Mucosa of rectum (tissue), 2 donors: ENCODE measurements around the gene SLC12A6.
A peak's percentile ranks its signal among the peaks of the same experiment; 100 is the strongest.

Experiments used
- H3K27ac ChIP-seq, 2 donors: one replicate each; pipeline ENCODE4 v1.7.0; 2013; ENCODE audit warnings: inconsistent platforms in 2 of 2, low read depth in 2 of 2, low read length in 2 of 2
- H3K27me3 ChIP-seq, 2 donors: one replicate each; pipeline ENCODE4 v1.7.0; 2013; ENCODE audit warnings: low read length in 2 of 2; ENCODE audit not compliant: control insufficient read depth in 2 of 2, insufficient read depth in 2 of 2
- H3K36me3 ChIP-seq, 2 donors: one replicate each; pipeline ENCODE4 v1.7.0; 2013; ENCODE audit warnings: low read length in 2 of 2; ENCODE audit not compliant: control insufficient read depth in 2 of 2, insufficient read depth in 2 of 2
- H3K4me1 ChIP-seq, 2 donors: one replicate each; pipeline ENCODE4 v1.7.0; 2013; ENCODE audit warnings: low read length in 2 of 2, mild to moderate bottlenecking in 1 of 2; ENCODE audit not compliant: control insufficient read depth in 2 of 2, insufficient read depth in 2 of 2
- H3K4me3 ChIP-seq, 2 donors: one replicate each; pipeline ENCODE4 v1.7.0; 2013; ENCODE audit warnings: low read length in 2 of 2
- H3K9ac ChIP-seq, 2 donors: one replicate each; pipeline ENCODE4 v1.7.0; 2013; ENCODE audit warnings: low read length in 2 of 2, low read depth in 1 of 2, mild to moderate bottlenecking in 1 of 2
- H3K9me3 ChIP-seq, 2 donors: one replicate each; pipeline ENCODE4 v1.7.0; 2013; ENCODE audit warnings: low read length in 2 of 2; ENCODE audit not compliant: control insufficient read depth in 2 of 2
- donor health status: healthy.
- donor health status: Normal muscosa, but diverticular disease.

Gene SLC12A6

DNA sequence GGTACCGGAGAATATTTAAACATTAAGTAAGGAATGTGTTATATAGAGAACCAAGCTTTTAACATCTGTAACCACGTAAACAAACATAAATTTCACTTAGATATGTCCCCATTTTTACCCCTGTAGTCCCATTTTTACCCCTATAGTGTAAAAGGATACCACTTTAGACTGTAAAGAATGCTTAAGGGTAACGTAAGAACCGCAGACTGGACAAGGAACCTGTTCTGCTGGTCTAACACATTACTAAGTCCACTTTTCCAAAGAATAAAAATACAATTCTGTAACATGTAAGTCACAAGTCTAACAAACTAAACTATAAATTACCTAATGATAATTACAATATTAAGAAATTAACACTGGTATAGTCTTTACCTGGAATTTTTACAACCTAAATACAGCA is 2.9 kb downstream of the SLC12A6 start:
- H3K36me3 ChIP-seq: peaks cover 0 to 4% of the 10 kb centered on the region in 2 donors
- peak overlapping the region in 1 of 2 donors; percentile 56 for H3K27ac ChIP-seq
- peaks cover 5 to 6% of the 10 kb centered on the region in 2 donors for H3K4me1 ChIP-seq
- peak overlapping the region in 1 of 2 donors; percentile 81 for H3K4me3 ChIP-seq
- H3K27me3 ChIP-seq: no peaks in the 10 kb centered on the region
- no peak overlapping the region for H3K9ac ChIP-seq
- no peaks in the 10 kb centered on the region for H3K9me3 ChIP-seq

DNA sequence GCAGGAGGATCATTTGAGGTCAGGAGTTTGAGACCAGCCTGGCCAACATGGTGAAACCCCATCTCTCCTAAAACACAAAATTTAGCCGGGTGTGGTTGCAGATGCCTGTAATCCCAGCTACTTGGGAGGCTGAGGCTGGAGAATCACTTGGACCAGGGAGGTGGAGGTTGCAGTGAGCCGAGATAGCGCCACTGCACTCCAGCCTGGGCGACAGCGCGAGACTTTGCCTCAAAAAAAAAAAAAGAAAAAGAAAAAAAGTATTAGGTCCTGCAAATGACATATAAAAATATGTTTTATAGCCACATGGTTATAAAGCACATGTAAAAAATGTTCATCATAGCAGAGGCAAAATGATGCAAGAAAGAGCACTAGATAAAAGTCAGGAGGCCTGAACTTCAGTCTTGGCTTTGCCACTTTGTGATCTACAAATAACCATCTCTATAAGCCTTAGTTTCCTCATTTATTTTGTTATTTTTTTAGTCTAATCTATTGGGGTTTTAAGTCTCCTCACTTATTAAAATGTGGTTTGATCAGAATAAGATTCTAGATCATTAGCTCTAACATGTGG is 4.9 kb downstream of the SLC12A6 start:
- no peaks in the 10 kb centered on the region for H3K36me3 ChIP-seq
- peaks cover 5 to 6% of the 10 kb centered on the region in 2 donors for H3K4me1 ChIP-seq
- H3K27me3 ChIP-seq: no peaks in the 10 kb centered on the region
- H3K27ac ChIP-seq: no peak overlapping the region
- no peaks in the 10 kb centered on the region for H3K9me3 ChIP-seq
- H3K4me3 ChIP-seq: no peak overlapping the region
- no peak overlapping the region for H3K9ac ChIP-seq

DNA sequence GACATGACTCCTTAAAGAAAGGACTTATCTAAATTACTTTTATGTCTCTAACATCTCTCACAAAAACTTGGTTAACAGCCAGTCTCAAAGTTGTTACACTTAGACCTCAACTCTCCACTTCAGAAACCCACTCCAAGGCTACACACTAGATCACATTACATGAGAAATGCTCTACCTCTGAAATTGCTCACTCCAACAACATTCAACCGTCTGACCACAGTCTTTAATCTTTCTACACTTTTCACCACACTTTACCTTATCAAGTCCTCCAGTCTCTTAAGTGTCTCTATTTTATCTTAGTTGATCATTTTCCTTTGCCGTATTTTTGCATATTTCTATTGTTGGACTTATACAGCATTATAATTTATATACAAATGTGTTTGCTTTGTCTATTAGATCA is 5.8 kb downstream of the SLC12A6 start:
- peaks cover 0 to 1% of the 10 kb centered on the region in 2 donors for H3K4me1 ChIP-seq

DNA sequence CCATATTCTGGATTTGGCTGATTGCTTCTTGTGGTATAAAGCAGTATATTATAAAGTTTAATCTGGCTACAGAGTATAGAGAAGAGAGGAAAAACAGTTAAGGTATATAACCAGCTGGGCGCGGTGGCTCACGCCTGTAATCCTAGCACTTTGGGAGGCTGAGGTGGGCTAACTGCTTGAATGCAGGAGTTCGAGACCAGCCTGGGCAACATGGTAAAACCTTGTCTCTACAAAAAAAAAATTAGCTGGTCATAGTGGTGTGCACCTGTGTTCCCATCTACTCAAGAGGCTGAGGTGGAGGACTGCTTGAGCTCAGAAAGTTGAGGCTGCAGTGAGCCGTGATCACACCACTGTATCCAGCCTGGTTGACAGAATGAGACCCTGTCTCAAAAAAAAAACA is 7.3 kb downstream of the SLC12A6 start:
- no peaks in the 10 kb centered on the region for H3K36me3 ChIP-seq
- no peak overlapping the region for H3K27ac ChIP-seq
- H3K4me1 ChIP-seq: no peaks in the 10 kb centered on the region
- no peaks in the 10 kb centered on the region for H3K27me3 ChIP-seq
- H3K4me3 ChIP-seq: no peak overlapping the region
- H3K9ac ChIP-seq: no peak overlapping the region
- no peaks in the 10 kb centered on the region for H3K9me3 ChIP-seq

More for the DNA sequence above, 5.8 kb downstream of the SLC12A6 start:
- Histone ChIP-seq H3K27ac (no peak overlapping the region), H3K36me3 (no peaks in the 10 kb centered on the region), H3K9ac (no peak overlapping the region), H3K9me3 (no peaks in the 10 kb centered on the region), H3K4me3 (no peak overlapping the region), H3K27me3 (no peaks in the 10 kb centered on the region)

DNA sequence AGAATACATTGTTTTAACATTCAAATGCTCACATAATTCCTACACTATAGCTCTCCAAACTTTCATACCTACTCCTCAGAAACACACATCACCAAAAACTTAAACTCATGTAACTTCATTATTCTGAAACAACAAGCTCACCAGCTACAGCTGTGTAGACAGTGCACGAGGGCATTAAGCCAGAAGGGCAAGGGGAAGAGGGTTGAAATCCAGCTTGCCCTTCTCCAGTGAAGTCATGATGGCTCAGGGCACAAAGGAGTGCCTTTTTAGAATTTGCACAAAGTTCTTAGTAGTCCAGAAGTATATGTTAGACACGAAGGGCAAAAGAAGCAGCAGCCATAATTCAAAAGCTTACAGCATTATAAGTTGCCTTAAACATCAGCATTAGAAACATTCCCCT is 8.6 kb downstream of the SLC12A6 start:
- Histone ChIP-seq H3K9me3 (no peaks in the 10 kb centered on the region), H3K27me3 (no peaks in the 10 kb centered on the region), H3K4me3 (no peak overlapping the region), H3K9ac (no peak overlapping the region), H3K4me1 (no peaks in the 10 kb centered on the region), H3K27ac (peak overlapping the region in 1 of 2 donors; percentile 52), H3K36me3 (no peaks in the 10 kb centered on the region)

DNA sequence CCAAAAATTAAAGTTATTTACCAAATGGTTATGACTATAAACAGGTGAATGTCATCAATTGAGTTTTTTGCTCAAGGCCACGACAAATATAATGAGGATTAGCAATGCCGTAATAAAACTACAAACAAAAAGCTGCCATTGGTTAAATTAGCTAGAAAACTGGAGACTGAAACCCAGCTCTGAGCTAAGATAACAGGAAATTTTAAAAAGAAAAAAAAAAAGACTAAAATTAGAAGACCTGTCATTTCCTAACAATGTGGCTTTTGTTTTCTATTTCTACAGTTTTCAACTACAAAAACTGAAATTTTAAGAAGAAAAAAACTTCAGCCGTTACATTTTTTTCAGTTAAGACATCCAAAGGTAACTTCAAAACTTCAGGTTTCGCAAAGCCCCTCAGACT is 9.7 kb downstream of the SLC12A6 start:
- Histone ChIP-seq H3K27ac (peak overlapping the region in 1 of 2 donors; percentile 37), H3K27me3 (no peaks in the 10 kb centered on the region), H3K4me3 (peak overlapping the region in 1 of 2 donors; percentile 1), H3K36me3 (no peaks in the 10 kb centered on the region), H3K9ac (no peak overlapping the region), H3K9me3 (no peaks in the 10 kb centered on the region), H3K4me1 (no peaks in the 10 kb centered on the region)

DNA sequence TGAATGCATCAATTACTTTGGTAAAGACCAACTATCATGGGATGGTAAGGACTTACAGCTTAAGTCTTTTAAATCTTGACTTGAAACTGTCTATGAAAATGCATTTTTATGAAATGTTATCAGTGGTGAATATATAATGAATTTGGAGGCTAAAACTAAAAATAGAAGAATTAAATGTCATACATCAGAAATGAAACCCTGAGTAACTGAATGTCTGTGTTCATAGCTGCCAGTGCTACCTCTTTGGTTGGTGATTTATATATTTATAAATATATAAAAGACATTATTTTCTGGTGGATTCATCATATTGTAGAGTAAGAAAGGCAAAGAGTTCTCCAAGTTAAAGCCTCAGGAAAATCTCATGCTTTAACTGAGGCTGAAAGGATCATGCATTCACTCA is 12.2 kb downstream of the SLC12A6 start:
- no peaks in the 10 kb centered on the region for H3K36me3 ChIP-seq
- no peak overlapping the region for H3K27ac ChIP-seq
- no peak overlapping the region for H3K9ac ChIP-seq
- no peak overlapping the region for H3K4me3 ChIP-seq
- no peaks in the 10 kb centered on the region for H3K27me3 ChIP-seq
- H3K4me1 ChIP-seq: no peaks in the 10 kb centered on the region
- H3K9me3 ChIP-seq: no peaks in the 10 kb centered on the region

DNA sequence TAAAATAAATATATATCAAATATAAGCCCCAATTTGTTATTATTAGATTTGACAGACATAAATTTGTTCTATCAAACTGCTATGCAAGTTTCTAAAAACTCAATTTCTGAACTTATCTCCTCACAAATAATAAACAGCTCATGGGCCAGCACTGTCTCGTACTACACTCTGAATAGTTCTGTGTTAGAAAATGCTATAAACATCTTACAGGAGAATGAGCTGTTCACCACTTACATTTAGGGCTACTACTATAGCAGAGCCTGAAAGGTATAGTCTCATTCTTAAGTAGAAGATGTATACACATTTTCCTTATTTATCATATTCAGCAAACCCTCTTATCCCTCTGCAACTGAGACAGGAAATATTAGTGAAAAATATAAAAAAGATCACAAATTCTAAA is 12.6 kb downstream of the SLC12A6 start:
- no peaks in the 10 kb centered on the region for H3K4me1 ChIP-seq
- no peak overlapping the region for H3K27ac ChIP-seq
- no peaks in the 10 kb centered on the region for H3K9me3 ChIP-seq
- H3K27me3 ChIP-seq: no peaks in the 10 kb centered on the region
- no peak overlapping the region for H3K9ac ChIP-seq
- H3K4me3 ChIP-seq: no peak overlapping the region
- H3K36me3 ChIP-seq: no peaks in the 10 kb centered on the region

DNA sequence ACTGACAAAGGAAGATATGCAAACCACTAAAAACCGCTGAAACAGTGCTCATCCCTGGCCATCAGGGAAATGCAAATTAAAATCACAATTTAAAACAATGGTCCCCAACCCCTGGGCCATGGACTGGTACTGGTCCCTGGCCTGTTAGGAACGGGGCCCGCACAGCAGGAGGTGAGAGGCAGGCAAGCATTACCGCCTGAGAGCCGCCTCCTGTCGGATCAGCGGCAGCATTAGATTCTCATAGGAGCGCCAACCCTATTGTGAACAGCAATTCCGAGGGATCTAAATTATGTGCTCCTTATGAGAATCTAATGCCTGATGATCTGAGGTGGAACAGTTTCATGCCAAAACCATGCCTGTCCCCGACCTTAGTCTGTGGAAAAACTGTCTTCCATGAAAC is 14.4 kb downstream of the SLC12A6 start:
- no peaks in the 10 kb centered on the region for H3K27me3 ChIP-seq
- no peak overlapping the region for H3K9ac ChIP-seq
- no peaks in the 10 kb centered on the region for H3K9me3 ChIP-seq
- no peak overlapping the region for H3K4me3 ChIP-seq
- no peak overlapping the region for H3K27ac ChIP-seq
- peaks cover 0 to 4% of the 10 kb centered on the region in 2 donors for H3K4me1 ChIP-seq
- no peaks in the 10 kb centered on the region for H3K36me3 ChIP-seq

DNA sequence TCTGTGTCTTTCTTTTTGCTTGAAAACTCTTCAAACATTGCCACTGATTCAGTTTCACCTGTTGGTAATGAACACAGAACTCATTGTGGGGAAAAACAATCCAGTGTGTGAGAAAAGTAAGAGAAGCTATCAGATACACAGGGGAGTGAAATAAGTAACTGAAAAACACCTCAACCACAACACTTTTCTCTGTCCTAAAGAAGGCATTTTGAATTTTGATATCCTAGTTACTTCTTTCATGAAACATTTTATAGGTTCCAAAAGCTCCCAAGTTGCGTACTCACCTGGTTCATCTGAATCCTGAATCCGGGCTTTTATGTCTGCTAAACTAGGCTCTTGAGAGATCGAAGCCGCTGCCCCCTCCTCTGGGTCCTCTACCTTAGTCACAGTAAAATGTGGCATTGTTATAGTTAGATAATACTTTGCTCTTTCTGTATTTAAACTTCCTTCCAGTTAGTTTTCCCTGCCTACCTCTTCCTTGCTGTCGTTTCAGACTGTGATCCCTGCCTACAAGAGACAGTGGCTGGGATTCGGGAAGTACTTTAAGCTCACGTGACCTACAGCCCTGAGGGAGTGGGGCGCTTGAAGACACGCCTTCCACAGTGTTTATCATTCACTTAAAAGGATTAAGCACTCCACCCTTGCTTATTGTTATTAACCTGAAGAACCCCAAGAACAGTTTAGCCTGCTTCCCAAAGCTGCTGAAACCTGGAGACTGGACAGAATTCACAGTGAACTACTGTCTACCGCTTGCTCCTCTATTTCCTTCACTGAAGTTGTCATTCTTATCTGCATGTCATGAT is 19.1 kb downstream of the SLC12A6 start:
- H3K36me3 ChIP-seq: no peaks in the 10 kb centered on the region
- H3K4me1 ChIP-seq: peaks cover 4 to 11% of the 10 kb centered on the region in 2 donors
- H3K9me3 ChIP-seq: no peaks in the 10 kb centered on the region
- H3K9ac ChIP-seq: peak overlapping the region; percentile 61 to 65
- no peaks in the 10 kb centered on the region for H3K27me3 ChIP-seq
- H3K27ac ChIP-seq: peak overlapping the region; percentile 57 to 60
- H3K4me3 ChIP-seq: peak overlapping the region; percentile 85
